Esophagus squamous epithelium (tissue), 4 donors: ENCODE measurements around the gene ANGPT4.

Experiments used
- CTCF ChIP-seq, 6 experiments: fragments of 450-650 bp in 4 of 6; fragments of 200-600 bp in 2 of 6; sonication (generic) in 2 of 6; IDR thresholded peaks; one replicate each; pipeline ENCODE4 v1.5.1; 2016 to 2019; ENCODE audit warnings: antibody characterized with exemption in 6 of 6, mild to moderate bottlenecking in 4 of 6, moderate library complexity in 4 of 6
- POLR2A ChIP-seq, 4 donors: fragments of 450-650 bp; IDR thresholded peaks; one replicate each; pipeline ENCODE4 v1.6.1; 2017; ENCODE audit warnings: antibody characterized with exemption in 4 of 4, mild to moderate bottlenecking in 4 of 4, moderate library complexity in 3 of 4

GRCh38 chr20:906001-906520 lies 10.1 kb downstream of the ANGPT4 start:
- TF ChIP-seq CTCF (IDR thresholded peaks at IDR 0.05) (no peak), POLR2A (IDR thresholded peaks at IDR 0.05) (no peak)
